K562 (cell line): ENCODE results near the gene TTLL11.

Experiments used
- CC2D1A ChIP-seq: fragments of 450-650 bp; IDR thresholded peaks from 2 replicates; pipeline ENCODE4 v1.6.1; 2017; ENCODE audit warnings: mild to moderate bottlenecking
- DIDO1 ChIP-seq: fragments of 450-650 bp; IDR thresholded peaks from 2 replicates; pipeline ENCODE4 v1.6.1; 2016; ENCODE audit warnings: low read depth, missing biosample characterization, missing genetic modification characterization
- KDM4B ChIP-seq, 2 experiments: fragments of 450-650 bp in 1 of 2; sonication (generic) in 1 of 2; IDR thresholded peaks; 2 replicates each; pipeline ENCODE4 v1.6.1; 2016 to 2017; ENCODE audit warnings: borderline replicate concordance in 2 of 2, antibody characterized with exemption in 1 of 2, low read depth in 1 of 2, mild to moderate bottlenecking in 1 of 2
- MTA2 ChIP-seq: fragments of 450-650 bp; IDR thresholded peaks from 2 replicates; pipeline ENCODE4 v1.6.1; 2016; ENCODE audit warnings: low read depth
- MXI1 ChIP-seq: IDR thresholded peaks from 2 replicates; pipeline ENCODE4 v1.6.1; 2011; ENCODE audit warnings: low read depth, mild to moderate bottlenecking, improper control_type of control experiment, low read length
- NFXL1 ChIP-seq: fragments of 450-650 bp; formaldehyde crosslinking; IDR thresholded peaks from 2 replicates; pipeline ENCODE4 v1.4.0; 2021; ENCODE audit warnings: mild to moderate bottlenecking
- NONO ChIP-seq, 2 experiments: fragments of 200-400 bp in 1 of 2; fragments of 450-650 bp in 1 of 2; formaldehyde crosslinking in 1 of 2; IDR thresholded peaks; 2 replicates each; pipeline ENCODE4 v1.6.1; 2017; ENCODE audit warnings: low read depth in 2 of 2, mild to moderate bottlenecking in 2 of 2, moderate library complexity in 2 of 2, low read length in 1 of 2
- STAT6 ChIP-seq: sonication (generic); formaldehyde crosslinking; IDR thresholded peaks from 2 replicates; pipeline ENCODE4 v1.8.1; 2023; ENCODE audit warnings: mild to moderate bottlenecking, missing genetic modification reagents
- TF ChIP-seq, protein P1 (sequence below): sonication (generic); formaldehyde crosslinking; IDR thresholded peaks from 2 replicates; pipeline ENCODE4 v1.8.0; 2023; ENCODE audit warnings: missing genetic modification reagents, mild to moderate bottlenecking, borderline replicate concordance

DNA sequence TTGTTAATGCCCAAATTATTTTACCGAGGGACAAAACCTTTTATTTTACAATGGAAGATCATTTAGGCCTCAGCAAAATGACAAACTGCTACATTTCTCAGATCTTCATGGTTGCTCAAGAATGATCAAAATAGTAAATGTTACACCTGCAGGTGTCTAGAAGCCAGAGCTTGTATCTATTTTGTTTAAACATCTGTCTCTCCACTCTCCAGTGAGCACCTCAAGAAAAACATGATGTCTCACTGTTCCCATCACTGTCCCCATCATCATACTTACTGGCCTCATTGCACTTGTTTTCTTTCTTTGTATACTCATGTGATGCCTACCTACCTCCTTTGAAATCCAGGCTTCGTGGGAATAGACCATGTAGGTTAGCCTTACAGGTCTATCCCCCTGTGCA lies 149.6 kb downstream of the TTLL11 start:
- no peak for TF ChIP-seq MXI1
- no peak for TF ChIP-seq STAT6 (CRISPR knock-in tag)
- TF ChIP-seq NONO (IDR thresholded peaks at IDR 0.05; ENCODE audit: low read depth in 2 of 2, low read length in 1 of 2), result no peak
- TF ChIP-seq CC2D1A, result no peak
- no peak for TF ChIP-seq MTA2
- TF ChIP-seq DIDO1 (tag), result no peak
- TF ChIP-seq NFXL1 (CRISPR knock-in tag), result no peak
- TF ChIP-seq KDM4B (IDR thresholded peaks at IDR 0.05; ENCODE audit: borderline replicate concordance in 2 of 2, low read depth in 1 of 2), result no peak
- TF ChIP-seq, protein P1, sequence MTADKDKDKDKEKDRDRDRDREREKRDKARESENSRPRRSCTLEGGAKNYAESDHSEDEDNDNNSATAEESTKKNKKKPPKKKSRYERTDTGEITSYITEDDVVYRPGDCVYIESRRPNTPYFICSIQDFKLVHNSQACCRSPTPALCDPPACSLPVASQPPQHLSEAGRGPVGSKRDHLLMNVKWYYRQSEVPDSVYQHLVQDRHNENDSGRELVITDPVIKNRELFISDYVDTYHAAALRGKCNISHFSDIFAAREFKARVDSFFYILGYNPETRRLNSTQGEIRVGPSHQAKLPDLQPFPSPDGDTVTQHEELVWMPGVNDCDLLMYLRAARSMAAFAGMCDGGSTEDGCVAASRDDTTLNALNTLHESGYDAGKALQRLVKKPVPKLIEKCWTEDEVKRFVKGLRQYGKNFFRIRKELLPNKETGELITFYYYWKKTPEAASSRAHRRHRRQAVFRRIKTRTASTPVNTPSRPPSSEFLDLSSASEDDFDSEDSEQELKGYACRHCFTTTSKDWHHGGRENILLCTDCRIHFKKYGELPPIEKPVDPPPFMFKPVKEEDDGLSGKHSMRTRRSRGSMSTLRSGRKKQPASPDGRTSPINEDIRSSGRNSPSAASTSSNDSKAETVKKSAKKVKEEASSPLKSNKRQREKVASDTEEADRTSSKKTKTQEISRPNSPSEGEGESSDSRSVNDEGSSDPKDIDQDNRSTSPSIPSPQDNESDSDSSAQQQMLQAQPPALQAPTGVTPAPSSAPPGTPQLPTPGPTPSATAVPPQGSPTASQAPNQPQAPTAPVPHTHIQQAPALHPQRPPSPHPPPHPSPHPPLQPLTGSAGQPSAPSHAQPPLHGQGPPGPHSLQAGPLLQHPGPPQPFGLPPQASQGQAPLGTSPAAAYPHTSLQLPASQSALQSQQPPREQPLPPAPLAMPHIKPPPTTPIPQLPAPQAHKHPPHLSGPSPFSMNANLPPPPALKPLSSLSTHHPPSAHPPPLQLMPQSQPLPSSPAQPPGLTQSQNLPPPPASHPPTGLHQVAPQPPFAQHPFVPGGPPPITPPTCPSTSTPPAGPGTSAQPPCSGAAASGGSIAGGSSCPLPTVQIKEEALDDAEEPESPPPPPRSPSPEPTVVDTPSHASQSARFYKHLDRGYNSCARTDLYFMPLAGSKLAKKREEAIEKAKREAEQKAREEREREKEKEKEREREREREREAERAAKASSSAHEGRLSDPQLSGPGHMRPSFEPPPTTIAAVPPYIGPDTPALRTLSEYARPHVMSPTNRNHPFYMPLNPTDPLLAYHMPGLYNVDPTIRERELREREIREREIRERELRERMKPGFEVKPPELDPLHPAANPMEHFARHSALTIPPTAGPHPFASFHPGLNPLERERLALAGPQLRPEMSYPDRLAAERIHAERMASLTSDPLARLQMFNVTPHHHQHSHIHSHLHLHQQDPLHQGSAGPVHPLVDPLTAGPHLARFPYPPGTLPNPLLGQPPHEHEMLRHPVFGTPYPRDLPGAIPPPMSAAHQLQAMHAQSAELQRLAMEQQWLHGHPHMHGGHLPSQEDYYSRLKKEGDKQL (CRISPR knock-in tag), result no peak
